Gastrocnemius medialis (tissue), 4 donors: Measurements from ENCODE around the gene TNNT3. TPM values are rescaled to one million over a fixed set of nuclear protein-coding genes. Genes with fewer than 3 reads are reported as not detected.

Source experiments
- ATAC-seq, 2 donors: fragments of 150-250 bp; one replicate each; pipeline ENCODE4 v1.9.1; 2016
- DNase-seq, 2 donors: peaks; one replicate each; pipeline ENCODE4 v3.0.0-alpha.2; 2019
- H3K27ac ChIP-seq, 4 donors: fragments of 200-600 bp; sonication (generic); 1 replicate in 1 of 4; 2 replicates in 3 of 4; pipeline ENCODE4 v1.5.1; 2016 to 2018; ENCODE audit warnings: mild to moderate bottlenecking in 2 of 4, moderate library complexity in 1 of 4
- H3K27me3 ChIP-seq, 3 donors: fragments of 200-600 bp; sonication (generic) in 2 of 3; 1 replicate in 1 of 3; 2 replicates in 2 of 3; pipeline versions ENCODE4 v1.5.1 to v1.6.0; 2016 to 2019; ENCODE audit warnings: mild to moderate bottlenecking in 1 of 3, moderate library complexity in 1 of 3
- H3K36me3 ChIP-seq, 2 donors: fragments of 200-600 bp; sonication (generic) in 1 of 2; one replicate each; pipeline ENCODE4 v1.5.1; 2017 to 2018
- H3K4me1 ChIP-seq, 2 donors: fragments of 200-600 bp; sonication (generic) in 1 of 2; one replicate each; pipeline ENCODE4 v1.5.1; 2016 to 2017; ENCODE audit warnings: mild to moderate bottlenecking in 2 of 2
- H3K4me3 ChIP-seq, 4 donors: fragments of 200-600 bp; sonication (generic) in 3 of 4; 1 replicate in 1 of 4; 2 replicates in 3 of 4; pipeline ENCODE4 v1.5.1; 2016 to 2019; ENCODE audit warnings: mild to moderate bottlenecking in 2 of 4
- H3K9me3 ChIP-seq, 3 donors: fragments of 200-600 bp; sonication (generic) in 2 of 3; 1 replicate in 1 of 3; 2 replicates in 2 of 3; pipeline ENCODE4 v1.5.1; 2016 to 2019
- CTCF ChIP-seq, 5 experiments: fragments of 450-650 bp in 3 of 5; fragments of 200-600 bp in 2 of 5; sonication (generic) in 2 of 5; IDR thresholded peaks in 4 of 5; conservative IDR thresholded peaks in 1 of 5; 1 replicate in 4 of 5; 2 replicates in 1 of 5; pipeline ENCODE4 v1.5.1; 2016 to 2019; ENCODE audit warnings: antibody characterized with exemption in 5 of 5, mild to moderate bottlenecking in 3 of 5, moderate library complexity in 3 of 5
- POLR2A ChIP-seq, 2 donors: fragments of 450-650 bp; IDR thresholded peaks; one replicate each; pipeline ENCODE4 v1.6.1; 2017; ENCODE audit warnings: antibody characterized with exemption in 2 of 2, mild to moderate bottlenecking in 2 of 2, moderate library complexity in 2 of 2
- in situ Hi-C, 4 donors: fragments of 200-750 bp; cut with MboI; loops; one replicate each; pipeline versions ENCODE4 v1.15.0 to v1.8.0; 2017; ENCODE audit warnings: low sequenced_read_pairs in 4 of 4
- intact Hi-C: fragments of 100-400 bp; cut with DNase I; formaldehyde crosslinking; loops from one replicate; pipeline ENCODE4 v1.15.1; 2023; ENCODE audit warnings: low total_unique reads
- total RNA-seq, 4 donors: library from RNA; depleted of rRNA; stranded (reverse); fragments of >200 nt; gene quantifications; one replicate each; pipeline versions ENCODE4 v1.1.0 to v1.2.3, GENCODE V29; 2016

TNNT3 gene
- total RNA-seq, 4 donors from 2014 or later = 1,260 to 3,441 (median 1,835) TPM

DNA sequence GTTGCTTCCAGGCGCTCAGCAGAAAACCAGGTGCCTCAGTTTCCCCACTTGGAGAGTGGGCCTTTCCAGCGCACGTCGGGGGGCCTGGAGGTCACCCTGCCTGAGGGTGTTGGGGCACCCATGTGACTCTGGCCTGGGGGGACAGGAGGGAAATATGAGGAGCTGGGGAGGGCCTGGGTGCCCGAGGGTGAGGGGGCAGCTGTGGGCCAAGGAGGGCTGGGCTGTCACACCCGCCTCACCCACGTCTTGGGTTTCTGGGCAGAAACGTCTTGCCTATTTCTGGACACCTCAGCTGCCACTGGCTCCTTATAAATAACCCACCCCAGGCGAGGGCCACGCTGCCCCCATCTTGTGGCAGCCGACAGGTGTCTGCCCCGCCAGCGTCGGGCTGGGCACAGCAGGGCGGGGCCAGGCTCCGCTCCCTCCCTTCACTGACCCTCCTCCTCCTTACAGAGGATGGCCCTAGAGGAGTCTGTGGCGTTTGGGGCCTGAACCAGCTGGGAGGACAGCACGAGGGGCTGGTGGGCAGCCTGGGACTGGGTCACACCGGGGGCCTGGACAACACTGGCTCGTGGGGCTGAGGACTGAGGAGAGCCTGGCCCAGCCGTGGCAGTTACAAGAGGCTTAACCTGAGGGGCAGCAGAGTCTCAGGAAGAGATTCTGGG is 1.5 kb downstream of the TNNT3 start:
- peak; percentile 30 to 41 for ATAC-seq
- TF ChIP-seq POLR2A (IDR thresholded peaks at IDR 0.05) (peak; percentile 47 to 66), CTCF (IDR thresholded peaks at IDR 0.05 in 4 of 5, conservative IDR thresholded peaks at IDR 0.05 in 1 of 5) (no peak)
- in situ Hi-C loops = no loop called here
- no peaks in the 10 kb centered on the region for H3K9me3 ChIP-seq
- intact Hi-C loops = no loop called here
- no peaks in the 10 kb centered on the region for H3K27me3 ChIP-seq
- peak overlapping the region; percentile 88 to 99 (median 93) for H3K27ac ChIP-seq
- peaks cover 58 to 79% of the 10 kb centered on the region in 2 donors for H3K4me1 ChIP-seq
- no peaks in the 10 kb centered on the region for H3K36me3 ChIP-seq
- peak overlapping the region in 3 of 4 donors; percentile 5 to 56 (median 53) for H3K4me3 ChIP-seq
- peak; percentile 70 to 91 for DNase-seq

- DNase-seq (peak; percentile 42 to 79), ATAC-seq (peak; percentile 1 to 14)
- no peaks in the 10 kb centered on the region for H3K27me3 ChIP-seq
- H3K27ac ChIP-seq = peak overlapping the region; percentile 88 to 99 (median 93)
- in situ Hi-C loops (no loop called here), intact Hi-C loops (no loop called here)
- H3K36me3 ChIP-seq = no peaks in the 10 kb centered on the region
- TF ChIP-seq CTCF (IDR thresholded peaks at IDR 0.05 in 4 of 5, conservative IDR thresholded peaks at IDR 0.05 in 1 of 5) (no peak), POLR2A (IDR thresholded peaks at IDR 0.05) (no peak)
- no peaks in the 10 kb centered on the region for H3K9me3 ChIP-seq
- H3K4me3 ChIP-seq = peak overlapping the region in 3 of 4 donors; percentile 24 to 56 (median 37)
- peaks cover 53 to 74% of the 10 kb centered on the region in 2 donors for H3K4me1 ChIP-seq
Observed at GRCh38 chr11:1921574-1922141, 2.2 kb downstream of the TNNT3 start.

DNA sequence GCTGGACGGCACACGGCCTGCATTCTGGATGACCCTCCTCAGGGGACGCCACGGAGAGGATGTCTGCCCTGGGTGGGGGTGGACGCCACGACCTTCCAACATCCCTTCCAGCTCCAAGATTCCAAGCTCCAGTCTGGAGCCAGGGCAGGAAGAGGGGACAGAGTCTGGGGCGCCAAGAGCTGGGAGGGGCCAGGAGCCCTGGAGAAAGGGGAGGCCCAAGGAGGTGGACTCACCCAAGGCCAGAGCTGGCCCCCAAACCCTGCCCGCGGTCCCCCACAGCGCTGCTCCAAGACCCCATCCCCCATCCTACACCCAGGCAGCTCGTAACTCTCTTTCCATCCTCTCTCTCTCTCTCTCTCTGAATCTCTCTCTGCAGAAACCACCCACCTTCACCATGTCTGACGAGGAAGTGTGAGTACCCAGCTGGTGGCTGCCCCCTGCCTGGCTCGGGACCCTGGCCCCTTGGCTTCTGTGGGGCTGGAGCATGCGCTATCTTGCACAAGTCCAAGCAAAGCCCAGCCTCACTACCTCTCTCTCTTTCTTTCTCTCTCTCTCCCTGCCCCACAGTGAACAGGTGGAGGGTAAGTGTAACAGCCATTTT is 3.1 kb downstream of the TNNT3 start:
- intact Hi-C loops = no loop called here
- H3K4me3 ChIP-seq = peak overlapping the region in 2 of 4 donors; percentile 24 to 37

More for the DNA sequence above, 3.1 kb downstream of the TNNT3 start:
- ATAC-seq = no peak
- Histone ChIP-seq H3K27me3 (no peaks in the 10 kb centered on the region), H3K27ac (peak overlapping the region; percentile 88 to 99 (median 93)), H3K9me3 (no peaks in the 10 kb centered on the region), H3K4me1 (peaks cover 44 to 72% of the 10 kb centered on the region in 2 donors), H3K36me3 (no peaks in the 10 kb centered on the region)
- DNase-seq = no peak
- in situ Hi-C loops = no loop called here
- TF ChIP-seq CTCF (IDR thresholded peaks at IDR 0.05 in 4 of 5, conservative IDR thresholded peaks at IDR 0.05 in 1 of 5) (no peak), POLR2A (IDR thresholded peaks at IDR 0.05) (no peak)
